GM12892 (cell line): ENCODE results near the gene IGFLR1.
A peak's percentile ranks its signal among the peaks of the same experiment; 100 is the strongest.

Experiments used
- POLR2A ChIP-seq: IDR thresholded peaks from 2 replicates; pipeline ENCODE4 v1.6.1; 2011; ENCODE audit warnings: low read depth, low read length, control low read depth
- POLR2AphosphoS5 ChIP-seq: IDR thresholded peaks from 2 replicates; pipeline ENCODE4 v1.6.1; 2011; ENCODE audit warnings: low read depth, low read length, control low read depth
- TAF1 ChIP-seq: IDR thresholded peaks from 2 replicates; pipeline ENCODE4 v1.6.1; 2011; ENCODE audit warnings: low read depth, mild to moderate bottlenecking, control low read depth, low read length, borderline replicate concordance

- TF ChIP-seq POLR2A (no peak), POLR2AphosphoS5 (peak; percentile 43; the same call in 1 of the 2 replicates), TAF1 (no peak)
Measured at GRCh38 chr19:35736913-35737886, 5.1 kb downstream of the IGFLR1 start.
